ENCODE measurements around the gene L3MBTL1.

L3MBTL1 gene

GRCh38 chr20:43536041-43536816 is 28.7 kb downstream of the L3MBTL1 start:
- no peak for DNase-seq

- no peak for DNase-seq
Measured at GRCh38 chr20:43536817-43537440, 29.4 kb downstream of the L3MBTL1 start.

- DNase-seq = peak; percentile 62
Measured at GRCh38 chr20:43537921-43538877, 30.7 kb downstream of the L3MBTL1 start.

- no peak for DNase-seq
Measured at GRCh38 chr20:43538878-43539700, 31.6 kb downstream of the L3MBTL1 start.

- DNase-seq = no peak
Measured at GRCh38 chr20:43539975-43540672, 32.6 kb downstream of the L3MBTL1 start.

GRCh38 chr20:43540673-43541060 is 33.2 kb downstream of the L3MBTL1 start:
- DNase-seq = no peak

- DNase-seq = no peak
Measured at GRCh38 chr20:43541214-43541613, 33.7 kb downstream of the L3MBTL1 start.

GRCh38 chr20:43542161-43542560 is 34.7 kb downstream of the L3MBTL1 start:
- DNase-seq = no peak

GRCh38 chr20:43542674-43543073 is 35.2 kb downstream of the L3MBTL1 start:
- no peak for DNase-seq

- no peak for DNase-seq
Measured at GRCh38 chr20:43543138-43543537, 35.6 kb downstream of the L3MBTL1 start.

- DNase-seq = no peak
Measured at GRCh38 chr20:43544501-43544900, 37.0 kb downstream of the L3MBTL1 start.

- DNase-seq = no peak
Measured at GRCh38 chr20:43545837-43546578, 38.5 kb downstream of the L3MBTL1 start.

GRCh38 chr20:43548273-43548880 is 40.9 kb downstream of the L3MBTL1 start:
- DNase-seq = no peak

- no peak for DNase-seq
Measured at GRCh38 chr20:43549416-43550065, 42.0 kb downstream of the L3MBTL1 start.

- no peak for DNase-seq
Measured at GRCh38 chr20:43550456-43550855, 43.0 kb downstream of the L3MBTL1 start.

GRCh38 chr20:43554369-43554768 is 46.9 kb downstream of the L3MBTL1 start:
- no peak for DNase-seq

GRCh38 chr20:43558412-43559146 is 51.1 kb downstream of the L3MBTL1 start, which contains the start of gene SGK2:
SGK2 (plus strand) TSS chr20:43559027; CDS start chr20:43566496, 7,469 bp downstream.
- peak; percentile 16 for DNase-seq

- DNase-seq = no peak
Measured at GRCh38 chr20:43559147-43559987, 51.9 kb downstream of the L3MBTL1 start.
